ENCODE results near the gene ALDH1A2. TPM values are rescaled to one million over a fixed set of nuclear protein-coding genes. Genes with fewer than 3 reads are reported as not detected.
A peak's percentile ranks its signal among the peaks of the same experiment; 100 is the strongest.

ALDH1A2 gene
- total and polyA plus RNA-seq, 12 donors, result 1.8 to 277 (median 8.3) TPM

- peak; percentile 28 to 76 (median 64) for DNase-seq
- Histone ChIP-seq H3K27me3 (peaks cover 38% of the 10 kb centered on the region), H3K27ac (no peak overlapping the region), H3K36me3 (replicated peaks in 1 of 2) (no peaks in the 10 kb centered on the region), H3K4me1 (replicated peaks in 1 of 2) (peaks cover 3 to 6% of the 10 kb centered on the region in 2 donors), H3K4me3 (no peak overlapping the region), H3K9me3 (replicated peaks in 1 of 3) (no peaks in the 10 kb centered on the region)
- 30 to 35% (median 34%) methylated on average over 7 of the region's 7 CpGs for WGBS, 4 donors
- TF ChIP-seq CTCF (IDR thresholded peaks at IDR 0.05), result peak; percentile 67 to 90 (median 74)
- no peak for TF ChIP-seq POLR2A (IDR thresholded peaks at IDR 0.05)
- intact Hi-C loops (cut with DNase I), result loop anchor here in 1 of 2 donors (10.0 kb wide), 1 partner anchor 316 kb away; no protein-coding TSS in a partner anchor
These were observed 5.4 kb upstream of the ALDH1A2 start for GRCh38 chr15:58070801-58071418.

GRCh38 chr15:58069008-58069407, 3.5 kb upstream of the ALDH1A2 start:
- WGBS, 4 donors, result 81 to 82% (median 82%) methylated on average over 5 of the region's 5 CpGs
- H3K4me3 ChIP-seq, result no peak overlapping the region
- no peak for TF ChIP-seq POLR2A (IDR thresholded peaks at IDR 0.05)
- no peak for TF ChIP-seq CTCF (IDR thresholded peaks at IDR 0.05)
- H3K27me3 ChIP-seq, result peaks cover 50% of the 10 kb centered on the region
- peaks cover 6 to 9% of the 10 kb centered on the region in 2 donors for H3K4me1 ChIP-seq (replicated peaks in 1 of 2)
- no peak overlapping the region for H3K27ac ChIP-seq
- intact Hi-C loops (cut with DNase I), result loop anchor here (5.0 to 10.0 kb wide), 3 partner anchors 116 to 514 kb away; no protein-coding TSS in a partner anchor
- H3K9me3 ChIP-seq (replicated peaks in 1 of 3), result no peaks in the 10 kb centered on the region
- DNase-seq, result no peak
- H3K36me3 ChIP-seq (replicated peaks in 1 of 2), result no peaks in the 10 kb centered on the region

GRCh38 chr15:58066042-58066867, 744 bp upstream of the ALDH1A2 start:
- H3K36me3 ChIP-seq (replicated peaks in 1 of 2), result no peaks in the 10 kb centered on the region
- peaks cover 55% of the 10 kb centered on the region for H3K27me3 ChIP-seq
- no peaks in the 10 kb centered on the region for H3K9me3 ChIP-seq (replicated peaks in 1 of 3)
- peak overlapping the region in 2 of 4 donors; percentile 15 to 56 for H3K4me3 ChIP-seq
- intact Hi-C loops (cut with DNase I), result loop anchor here (5.0 to 10.0 kb wide), 3 partner anchors 119 to 511 kb away; no protein-coding TSS in a partner anchor
- DNase-seq, result peak; percentile 31 to 71 (median 58)
- peak overlapping the region in 1 of 5 donors; percentile 15 for H3K27ac ChIP-seq
- no peak for TF ChIP-seq POLR2A (IDR thresholded peaks at IDR 0.05)
- peak; percentile 51 to 84 (median 59) for TF ChIP-seq CTCF (IDR thresholded peaks at IDR 0.05)
- H3K4me1 ChIP-seq (replicated peaks in 1 of 2), result peaks cover 6 to 9% of the 10 kb centered on the region in 2 donors
- WGBS, 4 donors, result 5 to 24% (median 13%) methylated on average over 10 to 59 of the region's 59 CpGs

DNA sequence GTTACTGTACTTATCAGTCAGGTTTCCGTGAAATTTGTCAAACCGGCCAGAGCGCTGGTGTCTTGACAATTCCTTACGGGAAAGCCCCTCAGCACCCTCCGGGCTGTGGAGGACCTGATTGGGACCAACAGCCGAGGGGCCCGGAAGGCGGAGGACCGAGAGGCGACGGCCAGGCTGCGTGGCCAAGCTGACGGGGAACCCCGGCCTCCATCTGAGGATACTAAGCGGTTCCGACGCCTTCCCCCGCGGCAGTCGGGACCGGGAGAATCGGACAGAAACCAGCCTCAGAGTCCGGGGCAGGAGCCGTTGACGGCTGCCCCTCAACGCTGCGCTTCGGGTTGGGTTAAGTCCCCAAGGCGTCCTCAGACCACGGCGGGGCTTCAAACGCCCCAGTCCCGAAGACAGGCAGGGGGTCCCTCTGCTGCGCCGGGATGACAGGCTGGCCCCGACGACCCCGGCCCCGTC, 499 bp downstream of the ALDH1A2 start:
- H3K27me3 ChIP-seq, result peaks cover 64% of the 10 kb centered on the region
- TF ChIP-seq POLR2A (IDR thresholded peaks at IDR 0.05), result no peak
- no peak for TF ChIP-seq CTCF (IDR thresholded peaks at IDR 0.05)
- 5 to 7% (median 6%) methylated on average over 17 to 39 of the region's 39 CpGs for WGBS, 4 donors
- peak overlapping the region in 1 of 5 donors; percentile 49 for H3K27ac ChIP-seq
- H3K4me3 ChIP-seq, result peak overlapping the region in 1 of 4 donors; percentile 56
- no peaks in the 10 kb centered on the region for H3K36me3 ChIP-seq (replicated peaks in 1 of 2)
- DNase-seq, result peak in 2 of 7 donors; percentile 19 to 35
- H3K4me1 ChIP-seq (replicated peaks in 1 of 2), result peaks cover 6 to 9% of the 10 kb centered on the region in 2 donors
- no peaks in the 10 kb centered on the region for H3K9me3 ChIP-seq (replicated peaks in 1 of 3)
- intact Hi-C loops (cut with DNase I), result loop anchor here (5.0 to 10.0 kb wide), 3 partner anchors 120 to 510 kb away; no protein-coding TSS in a partner anchor

Measured in adrenal gland (tissue), 12 donors.